Brain microvascular endothelial cell (primary cell): ENCODE results near the gene NSUN4.

Experiments
- DNase-seq: peaks from one replicate; pipeline ENCODE4 v3.0.0-alpha.2; 2020
- H3K27ac ChIP-seq: fragments of 250-450 bp; sonication (Bioruptor Pico); 2 replicates; pipeline ENCODE4 v1.5.1; 2020; ENCODE audit warnings: mild to moderate bottlenecking, moderate library complexity
- H3K27me3 ChIP-seq: fragments of 250-450 bp; sonication (Bioruptor Pico); replicated peaks from 2 replicates; pipeline ENCODE4 v1.5.1; 2020; ENCODE audit warnings: mild to moderate bottlenecking
- H3K36me3 ChIP-seq: fragments of 250-450 bp; sonication (Bioruptor Pico); replicated peaks from 2 replicates; pipeline ENCODE4 v1.5.1; 2020; ENCODE audit warnings: mild to moderate bottlenecking
- H3K4me3 ChIP-seq: 2 replicates; pipeline ENCODE4 v1.5.1; 2011; ENCODE audit warnings: low read depth, mild to moderate bottlenecking, control low read depth, low read length, moderate library complexity
- CTCF ChIP-seq: IDR thresholded peaks from 2 replicates; pipeline ENCODE4 v1.5.1; 2011; ENCODE audit warnings: low read depth, mild to moderate bottlenecking, moderate library complexity, low read length, control low read depth, inconsistent platforms; ENCODE audit errors: missing control alignments
- in situ Hi-C: cut with HindIII; loops from 2 replicates; pipeline ENCODE4 v1.10.0; 2017; ENCODE audit warnings: low sequenced_read_pairs, low pct_ligation_motif_present

Gene NSUN4

GRCh38 chr1:46379996-46380395, 39.4 kb downstream of the NSUN4 start:
- Histone ChIP-seq H3K27me3 (no peaks in the 10 kb centered on the region), H3K27ac (no peak overlapping the region), H3K4me3 (no peak overlapping the region), H3K36me3 (no peaks in the 10 kb centered on the region)
- TF ChIP-seq CTCF: no peak
- DNase-seq: no peak
- in situ Hi-C loops: no loop called here

- no peak for TF ChIP-seq CTCF
- no peaks in the 10 kb centered on the region for H3K27me3 ChIP-seq
- in situ Hi-C loops: no loop called here
- H3K27ac ChIP-seq: no peak overlapping the region
- H3K36me3 ChIP-seq: no peaks in the 10 kb centered on the region
- H3K4me3 ChIP-seq: no peak overlapping the region
- DNase-seq: no peak
These were observed 39.9 kb downstream of the NSUN4 start for GRCh38 chr1:46380508-46380907.

- Histone ChIP-seq H3K4me3 (no peak overlapping the region), H3K27me3 (peaks cover 21% of the 10 kb centered on the region), H3K36me3 (no peaks in the 10 kb centered on the region), H3K27ac (no peak overlapping the region)
- TF ChIP-seq CTCF: no peak
- DNase-seq: no peak
- in situ Hi-C loops: no loop called here
These were observed 52.9 kb downstream of the NSUN4 start for GRCh38 chr1:46393510-46393909.

- DNase-seq: no peak
- no peak for TF ChIP-seq CTCF
- in situ Hi-C loops: no loop called here
- Histone ChIP-seq H3K36me3 (no peaks in the 10 kb centered on the region), H3K4me3 (peak within 1 kb of the TSS; percentile 24), H3K27me3 (peaks cover 21% of the 10 kb centered on the region), H3K27ac (no peak within 1 kb of the TSS)
These were observed 53.7 kb downstream of the NSUN4 start, which contains the start of gene FAAH for GRCh38 chr1:46394108-46394871. TSS of gene FAAH (plus strand) at chr1:46394317. CDS start at chr1:46394349, 32 bp downstream.

GRCh38 chr1:46394872-46395465, 54.4 kb downstream of the NSUN4 start:
- H3K4me3 ChIP-seq: no peak overlapping the region
- no peaks in the 10 kb centered on the region for H3K36me3 ChIP-seq
- TF ChIP-seq CTCF: no peak
- peaks cover 21% of the 10 kb centered on the region for H3K27me3 ChIP-seq
- no peak for DNase-seq
- no peak overlapping the region for H3K27ac ChIP-seq
- in situ Hi-C loops: no loop called here
